GM12874 (cell line): ENCODE measurements around the gene SSX2IP.

ENCODE experiments used
- CTCF ChIP-seq: IDR thresholded peaks from 2 replicates; pipeline ENCODE4 v1.5.1; 2011; ENCODE audit warnings: low read depth, mild to moderate bottlenecking, control low read depth, low read length, moderate library complexity; ENCODE audit not compliant: insufficient read depth

The SSX2IP gene

GRCh38 chr1:84690397-84691121 lies at the start of gene SSX2IP:
SSX2IP (minus strand) TSS chr1:84690461; CDS start chr1:84671219, 19,242 bp downstream.
- no peak for TF ChIP-seq CTCF

- no peak for TF ChIP-seq CTCF
Observed at GRCh38 chr1:84738237-84738636, 48.0 kb upstream of the SSX2IP start.

DNA sequence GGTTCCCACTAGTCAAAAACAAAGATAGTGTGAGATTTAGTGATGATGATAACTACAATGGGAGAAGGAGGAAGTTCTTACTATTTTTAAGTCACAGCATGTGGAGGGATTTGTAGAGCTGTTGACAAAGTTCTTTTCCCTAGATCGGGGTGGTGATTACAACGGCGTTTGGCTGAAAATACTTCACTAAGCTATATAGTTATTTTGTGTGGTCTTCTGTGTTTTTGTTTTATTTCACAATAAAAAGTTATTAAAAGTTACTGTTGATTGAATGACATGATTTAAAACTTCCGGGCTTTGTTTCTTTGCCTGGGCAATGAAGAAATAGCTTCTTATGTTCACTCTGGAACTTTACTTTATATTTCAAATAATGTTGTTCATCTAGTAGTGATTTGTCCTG lies 47.3 kb upstream of the SSX2IP start:
- TF ChIP-seq CTCF: no peak

- no peak for TF ChIP-seq CTCF
Observed at GRCh38 chr1:84736944-84737343, 46.7 kb upstream of the SSX2IP start.

- no peak for TF ChIP-seq CTCF
Observed at GRCh38 chr1:84736445-84736844, 46.2 kb upstream of the SSX2IP start.

DNA sequence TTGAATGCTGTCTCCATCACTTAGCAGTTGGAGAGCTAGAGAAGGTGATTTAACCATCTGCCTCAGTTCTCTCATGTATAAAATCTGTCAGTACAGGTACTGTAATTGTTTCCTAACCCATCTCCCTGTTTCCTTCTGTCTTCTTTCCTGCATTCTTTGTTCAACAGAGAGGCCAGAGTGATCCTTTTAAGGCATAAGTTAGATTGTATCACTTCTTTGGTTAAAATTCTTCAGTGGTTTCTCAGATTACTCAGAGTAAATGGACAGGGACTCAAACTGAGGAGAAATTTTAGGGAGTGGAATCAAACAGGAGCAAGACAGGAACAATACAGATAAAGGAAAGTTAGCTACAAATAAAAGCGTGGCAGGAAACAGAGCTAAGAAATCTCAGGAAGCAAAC lies 45.2 kb upstream of the SSX2IP start:
- TF ChIP-seq CTCF: no peak

- TF ChIP-seq CTCF: no peak
Observed at GRCh38 chr1:84732520-84732919, 42.3 kb upstream of the SSX2IP start.
